GM12801 (cell line): ENCODE measurements around the gene FBXO5.

Experiments used
- TF ChIP-seq, protein P1 (sequence below): IDR thresholded peaks from one replicate; pipeline ENCODE4 v1.5.1; 2011; ENCODE audit warnings: control low read depth; ENCODE audit not compliant: insufficient read length; ENCODE audit errors: extremely low read depth

The FBXO5 gene

DNA sequence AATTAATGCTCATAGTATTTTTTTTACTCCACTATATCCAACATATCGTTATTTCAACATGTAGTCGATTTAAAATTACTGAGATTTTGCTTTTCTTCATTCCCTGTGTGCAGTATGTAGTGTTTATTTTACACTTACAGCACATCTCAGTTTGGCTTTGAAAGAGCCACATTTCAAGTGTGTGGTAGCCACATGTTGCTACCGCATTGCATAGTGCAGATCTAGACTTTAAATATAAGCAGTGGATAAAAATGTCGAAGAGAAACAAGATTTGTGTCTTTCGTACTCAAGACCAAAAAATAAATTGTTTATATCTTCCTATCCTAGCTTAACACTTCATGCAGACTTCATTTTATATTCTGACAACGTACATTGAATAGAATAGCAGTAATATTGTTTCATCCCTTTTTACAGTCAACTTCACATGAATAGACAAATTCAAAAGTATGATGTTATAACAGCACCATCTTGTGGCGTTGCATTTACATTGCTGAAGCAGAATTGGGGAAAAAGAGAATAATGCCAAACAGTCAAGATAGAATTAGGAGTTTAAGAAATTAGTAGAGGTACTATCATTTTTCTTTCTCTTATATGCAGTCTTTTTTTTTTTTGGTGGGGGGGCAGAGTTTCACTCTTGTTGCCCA is 29.9 kb downstream of the FBXO5 start:
- TF ChIP-seq, protein P1, sequence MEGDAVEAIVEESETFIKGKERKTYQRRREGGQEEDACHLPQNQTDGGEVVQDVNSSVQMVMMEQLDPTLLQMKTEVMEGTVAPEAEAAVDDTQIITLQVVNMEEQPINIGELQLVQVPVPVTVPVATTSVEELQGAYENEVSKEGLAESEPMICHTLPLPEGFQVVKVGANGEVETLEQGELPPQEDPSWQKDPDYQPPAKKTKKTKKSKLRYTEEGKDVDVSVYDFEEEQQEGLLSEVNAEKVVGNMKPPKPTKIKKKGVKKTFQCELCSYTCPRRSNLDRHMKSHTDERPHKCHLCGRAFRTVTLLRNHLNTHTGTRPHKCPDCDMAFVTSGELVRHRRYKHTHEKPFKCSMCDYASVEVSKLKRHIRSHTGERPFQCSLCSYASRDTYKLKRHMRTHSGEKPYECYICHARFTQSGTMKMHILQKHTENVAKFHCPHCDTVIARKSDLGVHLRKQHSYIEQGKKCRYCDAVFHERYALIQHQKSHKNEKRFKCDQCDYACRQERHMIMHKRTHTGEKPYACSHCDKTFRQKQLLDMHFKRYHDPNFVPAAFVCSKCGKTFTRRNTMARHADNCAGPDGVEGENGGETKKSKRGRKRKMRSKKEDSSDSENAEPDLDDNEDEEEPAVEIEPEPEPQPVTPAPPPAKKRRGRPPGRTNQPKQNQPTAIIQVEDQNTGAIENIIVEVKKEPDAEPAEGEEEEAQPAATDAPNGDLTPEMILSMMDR = no peak

GRCh38 chr6:152952045-152952444 is 30.8 kb downstream of the FBXO5 start:
- TF ChIP-seq, protein P1 = no peak

GRCh38 chr6:152950240-152950639 is 32.6 kb downstream of the FBXO5 start:
- TF ChIP-seq, protein P1 = no peak

DNA sequence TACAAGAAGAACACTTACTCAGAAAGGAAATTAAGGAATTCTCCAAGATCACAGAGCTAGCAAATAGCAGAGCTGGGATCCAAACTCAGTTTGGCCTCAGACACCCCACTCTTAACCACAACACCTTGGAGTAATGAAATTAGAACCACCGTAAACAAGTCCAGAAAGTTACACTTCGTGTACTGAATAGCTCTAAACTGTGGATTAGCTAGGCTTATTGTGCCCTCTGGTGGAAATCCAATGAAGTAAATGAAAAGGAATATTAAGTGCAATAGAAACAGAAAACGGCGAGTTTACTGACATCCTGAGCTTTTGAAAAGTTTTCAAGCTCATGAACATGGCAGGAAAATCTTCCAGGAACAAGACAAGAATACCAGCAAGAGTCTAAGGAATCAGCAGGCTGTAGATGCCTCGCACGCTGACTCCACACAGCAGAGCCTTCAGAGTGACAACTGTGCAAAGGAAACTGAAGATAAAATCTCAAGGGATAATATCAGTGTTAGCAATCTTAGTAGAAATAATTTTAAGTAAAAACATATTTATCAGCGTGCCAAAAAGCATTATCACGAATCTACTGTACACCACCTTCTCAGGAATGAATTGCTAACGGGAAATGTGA is 34.6 kb downstream of the FBXO5 start:
- TF ChIP-seq, protein P1 = no peak

- TF ChIP-seq, protein P1 = no peak
These were observed 35.8 kb downstream of the FBXO5 start for GRCh38 chr6:152946995-152947394.

GRCh38 chr6:152946484-152946883 is 36.4 kb downstream of the FBXO5 start:
- TF ChIP-seq, protein P1 = no peak

GRCh38 chr6:152943260-152943897 is 39.5 kb downstream of the FBXO5 start:
- TF ChIP-seq, protein P1 = no peak
